Tibial artery (tissue), 4 donors: ENCODE measurements around the gene TTC22.

ENCODE experiments used
- DNase-seq, 2 donors: peaks; one replicate each; pipeline ENCODE4 v3.0.0-alpha.2; 2019
- H3K27ac ChIP-seq, 2 donors: fragments of 200-600 bp; sonication (generic) in 1 of 2; 1 replicate in 1 of 2; 2 replicates in 1 of 2; pipeline ENCODE4 v1.5.1; 2018 to 2019; ENCODE audit warnings: mild to moderate bottlenecking in 1 of 2
- H3K27me3 ChIP-seq, 2 donors: fragments of 200-600 bp; sonication (generic) in 1 of 2; one replicate each; pipeline versions ENCODE4 v1.5.1 to v1.6.0; 2016 to 2019
- H3K36me3 ChIP-seq, 3 donors: fragments of 200-600 bp; sonication (generic) in 2 of 3; one replicate each; pipeline ENCODE4 v1.5.1; 2016 to 2019; ENCODE audit warnings: mild to moderate bottlenecking in 2 of 3
- H3K4me1 ChIP-seq, 4 donors: fragments of 200-600 bp; sonication (generic) in 2 of 4; 1 replicate in 3 of 4; 2 replicates in 1 of 4; pipeline ENCODE4 v1.5.1; 2016 to 2019
- H3K4me3 ChIP-seq, 2 donors: fragments of 200-600 bp; sonication (generic) in 1 of 2; 1 replicate in 1 of 2; 2 replicates in 1 of 2; pipeline ENCODE4 v1.5.1; 2018 to 2019; ENCODE audit warnings: mild to moderate bottlenecking in 2 of 2
- H3K9me3 ChIP-seq, 3 donors: fragments of 200-600 bp; sonication (generic) in 1 of 3; one replicate each; pipeline ENCODE4 v1.5.1; 2016 to 2019
- CTCF ChIP-seq, 2 experiments: fragments of 200-600 bp in 1 of 2; fragments of 450-650 bp in 1 of 2; IDR thresholded peaks; one replicate each; pipeline ENCODE4 v1.5.1; 2017 to 2019; ENCODE audit warnings: antibody characterized with exemption in 2 of 2, mild to moderate bottlenecking in 1 of 2, moderate library complexity in 1 of 2
- intact Hi-C: fragments of 100-400 bp; cut with DNase I; formaldehyde crosslinking; loops from one replicate; pipeline ENCODE4 v1.15.0; 2023; ENCODE audit warnings: low total_unique reads

TTC22 gene

DNA sequence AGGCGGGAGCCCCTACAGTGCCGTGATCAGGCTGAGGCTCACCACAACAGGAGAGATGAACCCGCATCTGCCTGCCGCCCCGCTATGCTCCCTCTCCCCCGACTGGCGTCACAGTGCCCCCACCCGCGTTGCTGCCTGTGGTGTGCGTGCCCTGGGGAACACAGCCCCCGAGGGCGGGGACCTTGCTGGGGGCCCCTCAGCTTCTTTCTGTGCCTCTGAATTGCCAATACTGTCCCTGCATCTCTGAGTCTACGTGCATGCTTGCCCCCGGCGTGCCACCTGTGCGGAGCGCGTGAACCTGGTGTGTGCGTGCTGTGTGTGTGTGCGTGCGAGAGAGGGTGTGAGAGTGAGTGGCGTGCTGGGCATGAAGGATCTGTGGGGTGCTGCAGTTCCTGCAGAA, 47.1 kb downstream of the TTC22 start:
- no peak for TF ChIP-seq CTCF (IDR thresholded peaks at IDR 0.05)
- no peak for DNase-seq
- Histone ChIP-seq H3K4me1 (no peaks in the 10 kb centered on the region), H3K9me3 (no peaks in the 10 kb centered on the region), H3K4me3 (no peak overlapping the region), H3K36me3 (peaks cover 6 to 48% (median 22%) of the 10 kb centered on the region in 3 donors), H3K27me3 (no peaks in the 10 kb centered on the region), H3K27ac (no peak overlapping the region)
- intact Hi-C loops: no loop called here

DNA sequence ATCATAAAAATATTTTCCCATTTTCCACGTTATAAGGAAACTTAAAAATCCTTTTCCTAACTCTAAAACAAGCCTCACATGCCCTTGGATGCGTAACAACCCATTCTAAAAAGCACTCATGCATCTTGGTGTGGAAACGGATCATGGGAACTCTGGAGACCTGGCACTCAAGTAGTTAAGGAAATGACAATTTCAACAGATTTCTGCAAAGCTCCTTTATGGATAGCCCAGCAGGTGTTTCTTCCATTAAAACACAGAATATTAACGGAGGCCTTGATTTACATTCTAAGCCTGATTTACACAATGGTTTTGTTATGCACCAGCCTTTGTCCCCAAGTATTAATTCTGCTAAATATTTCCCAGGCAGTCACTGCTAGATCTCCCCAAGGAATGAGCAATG, 49.7 kb downstream of the TTC22 start:
- no peak for TF ChIP-seq CTCF (IDR thresholded peaks at IDR 0.05)
- H3K27ac ChIP-seq: no peak overlapping the region
- intact Hi-C loops: no loop called here
- H3K9me3 ChIP-seq: no peaks in the 10 kb centered on the region
- no peak overlapping the region for H3K4me3 ChIP-seq
- H3K4me1 ChIP-seq: no peaks in the 10 kb centered on the region
- no peaks in the 10 kb centered on the region for H3K27me3 ChIP-seq
- no peak for DNase-seq
- H3K36me3 ChIP-seq: peaks cover 0 to 22% (median 0%) of the 10 kb centered on the region in 3 donors

- H3K36me3 ChIP-seq: peaks cover 0 to 13% (median 0%) of the 10 kb centered on the region in 3 donors
- no peaks in the 10 kb centered on the region for H3K9me3 ChIP-seq
- H3K27ac ChIP-seq: no peak overlapping the region
- H3K4me1 ChIP-seq: no peaks in the 10 kb centered on the region
- no peak for TF ChIP-seq CTCF (IDR thresholded peaks at IDR 0.05)
- DNase-seq: no peak
- no peaks in the 10 kb centered on the region for H3K27me3 ChIP-seq
- no peak overlapping the region for H3K4me3 ChIP-seq
- intact Hi-C loops: no loop called here
Observed at GRCh38 chr1:54750596-54750995, 50.5 kb downstream of the TTC22 start.

- H3K4me3 ChIP-seq: no peak overlapping the region
- no peak overlapping the region for H3K27ac ChIP-seq
- no peak for TF ChIP-seq CTCF (IDR thresholded peaks at IDR 0.05)
- no peaks in the 10 kb centered on the region for H3K4me1 ChIP-seq
- no peak for DNase-seq
- peaks cover 5 to 13% (median 9%) of the 10 kb centered on the region in 3 donors for H3K36me3 ChIP-seq
- no peaks in the 10 kb centered on the region for H3K9me3 ChIP-seq
- intact Hi-C loops: no loop called here
- H3K27me3 ChIP-seq: no peaks in the 10 kb centered on the region
Observed at GRCh38 chr1:54748094-54748835, 52.9 kb downstream of the TTC22 start.

GRCh38 chr1:54745864-54746263, 55.3 kb downstream of the TTC22 start:
- Histone ChIP-seq H3K27me3 (no peaks in the 10 kb centered on the region), H3K27ac (no peak overlapping the region), H3K4me3 (no peak overlapping the region), H3K36me3 (peaks cover 29 to 37% (median 29%) of the 10 kb centered on the region in 3 donors), H3K4me1 (no peaks in the 10 kb centered on the region), H3K9me3 (no peaks in the 10 kb centered on the region)
- no peak for DNase-seq
- intact Hi-C loops: no loop called here
- TF ChIP-seq CTCF (IDR thresholded peaks at IDR 0.05): no peak
